ENCODE data around the gene EML4.

DNA sequence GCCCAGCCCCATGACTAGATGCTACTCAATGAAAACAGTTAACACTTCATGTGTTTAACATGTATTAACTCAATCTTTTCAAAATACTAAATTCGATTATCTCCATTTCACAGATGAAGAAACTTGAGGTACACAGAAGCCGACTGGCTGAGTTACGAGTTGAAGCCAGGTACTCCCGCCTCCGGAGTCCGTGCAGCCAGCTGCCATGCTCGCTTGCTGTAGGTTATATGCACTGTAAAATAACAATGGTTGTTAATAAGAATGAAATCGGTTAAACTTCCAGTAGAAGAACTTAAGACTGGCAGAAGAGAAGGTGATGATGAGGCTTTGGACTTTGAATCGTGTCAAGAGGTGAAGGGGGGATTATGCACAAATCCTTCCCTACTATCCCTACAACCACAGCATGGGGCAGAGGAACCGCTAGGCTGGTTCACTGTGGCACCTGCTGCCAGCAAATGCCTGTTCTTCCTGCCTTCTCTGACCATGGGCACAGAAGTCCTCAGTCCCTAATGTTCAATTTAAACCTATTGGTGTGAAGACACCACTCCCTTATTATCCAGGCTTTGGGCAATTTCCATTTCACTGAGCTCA is 166.5 kb downstream of the EML4 start:
- no peak for TF ChIP-seq EZH2 (IDR thresholded peaks at IDR 0.05; ENCODE audit: low read depth)
- no peak for TF ChIP-seq CTCF (conservative IDR thresholded peaks at IDR 0.05)
